ENCODE results near the gene OLIG2.

Gene OLIG2

DNA sequence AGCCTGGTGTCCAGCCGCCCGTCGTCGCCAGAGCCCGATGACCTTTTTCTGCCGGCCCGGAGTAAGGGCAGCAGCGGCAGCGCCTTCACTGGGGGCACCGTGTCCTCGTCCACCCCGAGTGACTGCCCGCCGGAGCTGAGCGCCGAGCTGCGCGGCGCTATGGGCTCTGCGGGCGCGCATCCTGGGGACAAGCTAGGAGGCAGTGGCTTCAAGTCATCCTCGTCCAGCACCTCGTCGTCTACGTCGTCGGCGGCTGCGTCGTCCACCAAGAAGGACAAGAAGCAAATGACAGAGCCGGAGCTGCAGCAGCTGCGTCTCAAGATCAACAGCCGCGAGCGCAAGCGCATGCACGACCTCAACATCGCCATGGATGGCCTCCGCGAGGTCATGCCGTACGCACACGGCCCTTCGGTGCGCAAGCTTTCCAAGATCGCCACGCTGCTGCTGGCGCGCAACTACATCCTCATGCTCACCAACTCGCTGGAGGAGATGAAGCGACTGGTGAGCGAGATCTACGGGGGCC is 1.2 kb downstream of the OLIG2 start:
- TF ChIP-seq, protein P1, sequence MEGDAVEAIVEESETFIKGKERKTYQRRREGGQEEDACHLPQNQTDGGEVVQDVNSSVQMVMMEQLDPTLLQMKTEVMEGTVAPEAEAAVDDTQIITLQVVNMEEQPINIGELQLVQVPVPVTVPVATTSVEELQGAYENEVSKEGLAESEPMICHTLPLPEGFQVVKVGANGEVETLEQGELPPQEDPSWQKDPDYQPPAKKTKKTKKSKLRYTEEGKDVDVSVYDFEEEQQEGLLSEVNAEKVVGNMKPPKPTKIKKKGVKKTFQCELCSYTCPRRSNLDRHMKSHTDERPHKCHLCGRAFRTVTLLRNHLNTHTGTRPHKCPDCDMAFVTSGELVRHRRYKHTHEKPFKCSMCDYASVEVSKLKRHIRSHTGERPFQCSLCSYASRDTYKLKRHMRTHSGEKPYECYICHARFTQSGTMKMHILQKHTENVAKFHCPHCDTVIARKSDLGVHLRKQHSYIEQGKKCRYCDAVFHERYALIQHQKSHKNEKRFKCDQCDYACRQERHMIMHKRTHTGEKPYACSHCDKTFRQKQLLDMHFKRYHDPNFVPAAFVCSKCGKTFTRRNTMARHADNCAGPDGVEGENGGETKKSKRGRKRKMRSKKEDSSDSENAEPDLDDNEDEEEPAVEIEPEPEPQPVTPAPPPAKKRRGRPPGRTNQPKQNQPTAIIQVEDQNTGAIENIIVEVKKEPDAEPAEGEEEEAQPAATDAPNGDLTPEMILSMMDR (IDR thresholded peaks at IDR 0.05), result no peak
- Histone ChIP-seq H3K27me3 (peaks cover 0 to 100% of the 10 kb centered on the region in 2 donors), H3K27ac (no peak overlapping the region), H3K9me3 (no peaks in the 10 kb centered on the region), H3K4me3 (no peak overlapping the region), H3K4me1 (peaks cover 0 to 69% (median 34%) of the 10 kb centered on the region in 4 donors), H3K36me3 (no peaks in the 10 kb centered on the region)
- no peak for DNase-seq
- intact Hi-C loops (cut with DNase I; ENCODE audit: low total_unique reads), result no loop called here

DNA sequence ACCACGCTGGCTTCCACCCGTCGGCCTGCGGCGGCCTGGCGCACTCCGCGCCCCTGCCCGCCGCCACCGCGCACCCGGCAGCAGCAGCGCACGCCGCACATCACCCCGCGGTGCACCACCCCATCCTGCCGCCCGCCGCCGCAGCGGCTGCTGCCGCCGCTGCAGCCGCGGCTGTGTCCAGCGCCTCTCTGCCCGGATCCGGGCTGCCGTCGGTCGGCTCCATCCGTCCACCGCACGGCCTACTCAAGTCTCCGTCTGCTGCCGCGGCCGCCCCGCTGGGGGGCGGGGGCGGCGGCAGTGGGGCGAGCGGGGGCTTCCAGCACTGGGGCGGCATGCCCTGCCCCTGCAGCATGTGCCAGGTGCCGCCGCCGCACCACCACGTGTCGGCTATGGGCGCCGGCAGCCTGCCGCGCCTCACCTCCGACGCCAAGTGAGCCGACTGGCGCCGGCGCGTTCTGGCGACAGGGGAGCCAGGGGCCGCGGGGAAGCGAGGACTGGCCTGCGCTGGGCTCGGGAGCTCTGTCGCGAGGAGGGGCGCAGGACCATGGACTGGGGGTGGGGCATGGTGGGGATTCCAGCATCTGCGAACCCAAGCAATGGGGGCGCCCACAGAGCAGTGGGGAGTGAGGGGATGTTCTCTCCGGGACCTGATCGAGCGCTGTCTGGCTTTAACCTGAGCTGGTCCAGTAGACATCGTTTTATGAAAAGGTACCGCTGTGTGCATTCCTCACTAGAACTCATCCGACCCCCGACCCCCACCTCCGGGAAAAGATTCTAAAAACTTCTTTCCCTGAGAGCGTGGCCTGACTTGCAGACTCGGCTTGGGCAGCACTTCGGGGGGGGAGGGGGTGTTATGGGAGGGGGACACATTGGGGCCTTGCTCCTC is 1.9 kb downstream of the OLIG2 start:
- no peak for DNase-seq
- Histone ChIP-seq H3K27me3 (peaks cover 0 to 100% of the 10 kb centered on the region in 2 donors), H3K36me3 (no peaks in the 10 kb centered on the region), H3K9me3 (no peaks in the 10 kb centered on the region), H3K4me3 (no peak overlapping the region), H3K27ac (no peak overlapping the region), H3K4me1 (peaks cover 0 to 67% (median 33%) of the 10 kb centered on the region in 4 donors)
- intact Hi-C loops (cut with DNase I; ENCODE audit: low total_unique reads), result no loop called here
- TF ChIP-seq, protein P1 (IDR thresholded peaks at IDR 0.05), result no peak

DNA sequence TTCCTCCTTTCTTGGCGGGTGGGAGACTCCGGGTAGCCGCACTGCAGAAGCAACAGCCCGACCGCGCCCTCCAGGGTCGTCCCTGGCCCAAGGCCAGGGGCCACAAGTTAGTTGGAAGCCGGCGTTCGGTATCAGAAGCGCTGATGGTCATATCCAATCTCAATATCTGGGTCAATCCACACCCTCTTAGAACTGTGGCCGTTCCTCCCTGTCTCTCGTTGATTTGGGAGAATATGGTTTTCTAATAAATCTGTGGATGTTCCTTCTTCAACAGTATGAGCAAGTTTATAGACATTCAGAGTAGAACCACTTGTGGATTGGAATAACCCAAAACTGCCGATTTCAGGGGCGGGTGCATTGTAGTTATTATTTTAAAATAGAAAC is 2.5 kb downstream of the OLIG2 start:
- intact Hi-C loops (cut with DNase I; ENCODE audit: low total_unique reads), result no loop called here
- H3K27ac ChIP-seq, result no peak overlapping the region
- peaks cover 0 to 100% of the 10 kb centered on the region in 2 donors for H3K27me3 ChIP-seq

DNA sequence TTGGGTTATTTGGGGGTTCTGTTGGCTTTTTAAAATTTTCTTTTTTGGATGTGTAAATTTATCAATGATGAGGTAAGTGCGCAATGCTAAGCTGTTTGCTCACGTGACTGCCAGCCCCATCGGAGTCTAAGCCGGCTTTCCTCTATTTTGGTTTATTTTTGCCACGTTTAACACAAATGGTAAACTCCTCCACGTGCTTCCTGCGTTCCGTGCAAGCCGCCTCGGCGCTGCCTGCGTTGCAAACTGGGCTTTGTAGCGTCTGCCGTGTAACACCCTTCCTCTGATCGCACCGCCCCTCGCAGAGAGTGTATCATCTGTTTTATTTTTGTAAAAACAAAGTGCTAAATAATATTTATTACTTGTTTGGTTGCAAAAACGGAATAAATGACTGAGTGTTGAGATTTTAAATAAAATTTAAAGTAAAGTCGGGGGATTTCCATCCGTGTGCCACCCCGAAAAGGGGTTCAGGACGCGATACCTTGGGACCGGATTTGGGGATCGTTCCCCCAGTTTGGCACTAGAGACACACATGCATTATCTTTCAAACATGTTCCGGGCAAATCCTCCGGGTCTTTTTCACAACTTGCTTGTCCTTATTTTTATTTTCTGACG is 3.1 kb downstream of the OLIG2 start:
- no peak overlapping the region for H3K4me3 ChIP-seq
- peaks cover 0 to 54% (median 29%) of the 10 kb centered on the region in 4 donors for H3K4me1 ChIP-seq
- H3K9me3 ChIP-seq, result no peaks in the 10 kb centered on the region
- H3K36me3 ChIP-seq, result no peaks in the 10 kb centered on the region
- intact Hi-C loops (cut with DNase I; ENCODE audit: low total_unique reads), result no loop called here
- DNase-seq, result no peak
- H3K27ac ChIP-seq, result no peak overlapping the region
- H3K27me3 ChIP-seq, result peaks cover 0 to 100% of the 10 kb centered on the region in 2 donors
- TF ChIP-seq, protein P1 (IDR thresholded peaks at IDR 0.05), result no peak

More for the DNA sequence above, 2.5 kb downstream of the OLIG2 start:
- Histone ChIP-seq H3K36me3 (no peaks in the 10 kb centered on the region), H3K9me3 (no peaks in the 10 kb centered on the region), H3K4me1 (peaks cover 0 to 60% (median 30%) of the 10 kb centered on the region in 4 donors), H3K4me3 (no peak overlapping the region)
- DNase-seq, result no peak
- TF ChIP-seq, protein P1 (IDR thresholded peaks at IDR 0.05), result no peak

DNA sequence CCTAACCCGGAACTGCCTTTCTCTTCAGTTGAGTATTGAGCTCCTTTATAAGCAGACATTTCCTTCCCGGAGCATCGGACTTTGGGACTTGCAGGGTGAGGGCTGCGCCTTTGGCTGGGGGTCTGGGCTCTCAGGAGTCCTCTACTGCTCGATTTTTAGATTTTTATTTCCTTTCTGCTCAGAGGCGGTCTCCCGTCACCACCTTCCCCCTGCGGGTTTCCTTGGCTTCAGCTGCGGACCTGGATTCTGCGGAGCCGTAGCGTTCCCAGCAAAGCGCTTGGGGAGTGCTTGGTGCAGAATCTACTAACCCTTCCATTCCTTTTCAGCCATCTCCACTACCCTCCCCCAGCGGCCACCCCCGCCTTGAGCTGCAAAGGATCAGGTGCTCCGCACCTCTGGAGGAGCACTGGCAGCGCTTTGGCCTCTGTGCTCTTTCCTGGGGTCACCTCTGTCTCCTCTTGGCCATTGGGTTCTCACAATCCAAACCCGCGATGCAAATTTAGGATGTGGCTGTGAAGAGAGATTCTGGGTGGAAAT is 3.7 kb downstream of the OLIG2 start:
- TF ChIP-seq, protein P1 (IDR thresholded peaks at IDR 0.05), result no peak
- intact Hi-C loops (cut with DNase I; ENCODE audit: low total_unique reads), result no loop called here
- DNase-seq, result no peak
- no peaks in the 10 kb centered on the region for H3K9me3 ChIP-seq
- no peak overlapping the region for H3K27ac ChIP-seq
- peaks cover 0 to 48% (median 29%) of the 10 kb centered on the region in 4 donors for H3K4me1 ChIP-seq
- H3K36me3 ChIP-seq, result no peaks in the 10 kb centered on the region
- H3K4me3 ChIP-seq, result no peak overlapping the region
- peaks cover 0 to 100% of the 10 kb centered on the region in 2 donors for H3K27me3 ChIP-seq
